Lower leg skin (tissue), 3 donors: ENCODE results near the gene GAS6.

Experiments
- CTCF ChIP-seq, 3 donors: fragments of 450-650 bp; IDR thresholded peaks; one replicate each; pipeline ENCODE4 v1.5.1; 2016; ENCODE audit warnings: antibody characterized with exemption in 3 of 3, mild to moderate bottlenecking in 3 of 3, moderate library complexity in 2 of 3
- POLR2A ChIP-seq, 2 donors: fragments of 450-650 bp; IDR thresholded peaks; one replicate each; pipeline ENCODE4 v1.6.1; 2016 to 2017; ENCODE audit warnings: antibody characterized with exemption in 2 of 2, mild to moderate bottlenecking in 1 of 2, moderate library complexity in 1 of 2

GRCh38 chr13:113774177-113775107 is 89.4 kb downstream of the GAS6 start:
- TF ChIP-seq POLR2A (IDR thresholded peaks at IDR 0.05) (no peak), CTCF (IDR thresholded peaks at IDR 0.05) (peak in 1 of 3 donors; percentile 21)
